SK-N-SH (cell line): ENCODE data around the gene GRXCR2. TPM values are rescaled to one million over a fixed set of nuclear protein-coding genes. Genes with fewer than 3 reads are reported as not detected.

Source experiments
- CTCF ChIA-PET: fragments of 300-600, 350-600 bp; formaldehyde crosslinking; extraction: SDS; loops from one replicate; lab custom pipeline; 2021; lab: Yijun Ruan, JAX
- POLR2A ChIA-PET: fragments of 350-600 bp; sonication (Branson Sonifier 250); formaldehyde crosslinking; extraction: SDS; loops from one replicate; lab custom pipeline; 2020; ENCODE audit warnings: antibody characterized with exemption, inconsistent platforms; lab: Yijun Ruan, JAX
- DNase-seq: peaks from one replicate; pipeline ENCODE4 v3.0.0; 2012
- H2AFZ ChIP-seq: fragments of 200-600 bp; sonication (generic); 2 replicates; pipeline ENCODE4 v1.8.1; 2016; ENCODE audit warnings: antibody characterized with exemption, mild to moderate bottlenecking, low read depth
- H3F3A ChIP-seq: fragments of 200-600 bp; sonication (generic); replicated peaks from 2 replicates; pipeline ENCODE3; 2016; ENCODE audit warnings: antibody characterized with exemption, mild to moderate bottlenecking; ENCODE audit not compliant: insufficient read depth
- H3K27ac ChIP-seq, 2 experiments: fragments of 200-500 bp in 1 of 2; fragments of 200-600 bp in 1 of 2; sonication (Bioruptor generic) in 1 of 2; sonication (generic), shearing (Covaris generic) in 1 of 2; 2 replicates each; pipeline versions ENCODE4 v1.5.1 to v1.6.1; 2014 to 2016; ENCODE audit warnings: low read depth in 2 of 2, inconsistent platforms in 1 of 2, low read length in 1 of 2, mild to moderate bottlenecking in 1 of 2, mixed read lengths in 1 of 2
- H3K27me3 ChIP-seq: fragments of 200-600 bp; sonication (generic), shearing (Covaris generic); 2 replicates; pipeline ENCODE4 v1.6.1; 2016; ENCODE audit warnings: mixed run types; ENCODE audit not compliant: insufficient read depth
- H3K36me3 ChIP-seq, 2 experiments: fragments of 200-500 bp in 1 of 2; fragments of 200-600 bp in 1 of 2; sonication (Bioruptor generic) in 1 of 2; sonication (generic) in 1 of 2; replicated peaks in 1 of 2; 2 replicates each; pipeline versions ENCODE3 to v1.5.1; 2014 to 2016; ENCODE audit warnings: low read length in 1 of 2, mild to moderate bottlenecking in 1 of 2; ENCODE audit not compliant: insufficient read depth in 2 of 2, control insufficient read depth in 1 of 2
- H3K4me1 ChIP-seq, 2 experiments: fragments of 200-500 bp in 1 of 2; fragments of 200-600 bp in 1 of 2; sonication (Bioruptor generic) in 1 of 2; sonication (generic), shearing (Covaris generic) in 1 of 2; 2 replicates each; pipeline versions ENCODE4 v1.5.1 to v1.6.1; 2014 to 2016; ENCODE audit warnings: low read depth in 1 of 2, low read length in 1 of 2, mixed run types in 1 of 2; ENCODE audit not compliant: insufficient read depth in 2 of 2, control insufficient read depth in 1 of 2
- H3K4me2 ChIP-seq: fragments of 200-600 bp; sonication (generic), shearing (Covaris generic); 2 replicates; pipeline ENCODE4 v1.6.1; 2017; ENCODE audit warnings: mixed run types
- H3K4me3 ChIP-seq, 2 experiments: fragments of 200-500 bp in 1 of 2; fragments of 200-600 bp in 1 of 2; sonication (Bioruptor generic) in 1 of 2; sonication (generic), shearing (Covaris generic) in 1 of 2; 2 replicates each; pipeline versions ENCODE4 v1.5.1 to v1.8.1; 2014 to 2016; ENCODE audit warnings: low read depth in 2 of 2, inconsistent platforms in 1 of 2, low read length in 1 of 2, mild to moderate bottlenecking in 1 of 2, mixed read lengths in 1 of 2, moderate library complexity in 1 of 2
- H3K79me2 ChIP-seq: fragments of 200-600 bp; sonication (generic); 2 replicates; pipeline ENCODE4 v1.8.1; 2017; ENCODE audit warnings: mild to moderate bottlenecking; ENCODE audit not compliant: insufficient read depth
- H3K9ac ChIP-seq: fragments of 200-600 bp; sonication (generic); 2 replicates; pipeline ENCODE4 v1.6.1; 2017; ENCODE audit warnings: mixed run types
- H3K9me2 ChIP-seq: fragments of 200-600 bp; sonication (generic); 2 replicates; pipeline ENCODE4 v1.6.1; 2017; ENCODE audit warnings: mixed run types
- H3K9me3 ChIP-seq: fragments of 200-600 bp; sonication (generic); 2 replicates; pipeline ENCODE4 v1.6.1; 2017; ENCODE audit warnings: mixed run types, mild to moderate bottlenecking, moderate library complexity
- H4K20me1 ChIP-seq: fragments of 200-600 bp; sonication (generic); 2 replicates; pipeline ENCODE4 v1.6.1; 2017; ENCODE audit warnings: mild to moderate bottlenecking, mixed run types; ENCODE audit not compliant: insufficient read depth
- CHD2 ChIP-seq: fragments of 150-350 bp; IDR thresholded peaks from 2 replicates; pipeline ENCODE4 v1.6.1; 2018; ENCODE audit warnings: low read length; ENCODE audit not compliant: partially characterized antibody
- ELF1 ChIP-seq: IDR thresholded peaks from 2 replicates; pipeline ENCODE4 v1.4.0; 2012
- EZH2phosphoT487 ChIP-seq: fragments of 200-600 bp; sonication (generic); IDR thresholded peaks from 2 replicates; pipeline ENCODE4 v1.6.1; 2017; ENCODE audit warnings: low read depth, mixed run types, mild to moderate bottlenecking, antibody characterized with exemption, moderate library complexity, borderline replicate concordance
- FOSL2 ChIP-seq: IDR thresholded peaks from 2 replicates; pipeline ENCODE4 v1.4.0; 2012; ENCODE audit warnings: low read depth, mild to moderate bottlenecking, moderate library complexity, borderline replicate concordance
- FOXM1 ChIP-seq: IDR thresholded peaks from 2 replicates; pipeline ENCODE4 v1.4.0; 2012; ENCODE audit warnings: low read depth, mild to moderate bottlenecking
- GABPA ChIP-seq: IDR thresholded peaks from 2 replicates; pipeline ENCODE4 v1.4.0; 2012; ENCODE audit warnings: low read depth, mild to moderate bottlenecking
- GATA2 ChIP-seq: sonication (generic); formaldehyde crosslinking; IDR thresholded peaks from 2 replicates; pipeline ENCODE4 v1.5.0; 2020; ENCODE audit warnings: mild to moderate bottlenecking, missing genetic modification reagents
- MAX ChIP-seq: IDR thresholded peaks from 2 replicates; pipeline ENCODE4 v1.4.0; 2012; ENCODE audit warnings: low read depth
- MEF2A ChIP-seq: IDR thresholded peaks from 2 replicates; pipeline ENCODE4 v1.4.0; 2012; ENCODE audit warnings: low read depth, borderline replicate concordance
- MXI1 ChIP-seq: IDR thresholded peaks from 2 replicates; pipeline ENCODE4 v1.6.1; 2012; ENCODE audit warnings: mild to moderate bottlenecking, low read depth, low read length, improper control_type of control experiment
- POLR2AphosphoS5 ChIP-seq: IDR thresholded peaks from 2 replicates; pipeline ENCODE4 v1.6.1; 2012; ENCODE audit warnings: low read depth, low read length
- RCOR1 ChIP-seq: fragments of 150-350 bp; IDR thresholded peaks from 2 replicates; pipeline ENCODE4 v1.6.1; 2017; ENCODE audit warnings: antibody characterized with exemption, low read length
- REST ChIP-seq: IDR thresholded peaks from 2 replicates; pipeline ENCODE4 v1.6.1; 2012; ENCODE audit warnings: mild to moderate bottlenecking, low read depth, low read length, moderate library complexity
- RXRA ChIP-seq: IDR thresholded peaks from 2 replicates; pipeline ENCODE4 v1.4.0; 2012; ENCODE audit warnings: low read depth, mild to moderate bottlenecking, borderline replicate concordance
- SIN3A ChIP-seq: IDR thresholded peaks from 2 replicates; pipeline ENCODE4 v1.6.1; 2012; ENCODE audit warnings: low read depth, mild to moderate bottlenecking, low read length, moderate library complexity, borderline replicate concordance
- TEAD4 ChIP-seq: IDR thresholded peaks from 2 replicates; pipeline ENCODE4 v1.4.0; 2012; ENCODE audit warnings: mild to moderate bottlenecking, borderline replicate concordance; ENCODE audit not compliant: insufficient read depth
- USF1 ChIP-seq: IDR thresholded peaks from 2 replicates; pipeline ENCODE4 v1.4.0; 2012; ENCODE audit warnings: low read depth, borderline replicate concordance
- WGBS: methylation state at CpG from one replicate; pipeline ENCODE4 v1.1.6; 2017; ENCODE audit warnings: low lambda C conversion rate; 5-methylcytosine and 5-hydroxymethylcytosine counted together
- polyA plus RNA-seq, 3 experiments: library from polyadenylated mRNA; depleted of rRNA; stranded (reverse); fragments of >200 nt; gene quantifications; 2 replicates each; pipeline ENCODE4 v1.2.3, GENCODE V29; 2012
- TF ChIP-seq, protein P1 (sequence below): IDR thresholded peaks from 2 replicates; pipeline ENCODE4; 2012
- TF ChIP-seq, protein P2 (sequence below): IDR thresholded peaks from 2 replicates; pipeline ENCODE4 v1.4.0; 2012; ENCODE audit warnings: low read depth, borderline replicate concordance

Gene GRXCR2
- polyA plus RNA-seq, 1 of the 3 experiments (the other 2 are of a cell fraction) = not detected

DNA sequence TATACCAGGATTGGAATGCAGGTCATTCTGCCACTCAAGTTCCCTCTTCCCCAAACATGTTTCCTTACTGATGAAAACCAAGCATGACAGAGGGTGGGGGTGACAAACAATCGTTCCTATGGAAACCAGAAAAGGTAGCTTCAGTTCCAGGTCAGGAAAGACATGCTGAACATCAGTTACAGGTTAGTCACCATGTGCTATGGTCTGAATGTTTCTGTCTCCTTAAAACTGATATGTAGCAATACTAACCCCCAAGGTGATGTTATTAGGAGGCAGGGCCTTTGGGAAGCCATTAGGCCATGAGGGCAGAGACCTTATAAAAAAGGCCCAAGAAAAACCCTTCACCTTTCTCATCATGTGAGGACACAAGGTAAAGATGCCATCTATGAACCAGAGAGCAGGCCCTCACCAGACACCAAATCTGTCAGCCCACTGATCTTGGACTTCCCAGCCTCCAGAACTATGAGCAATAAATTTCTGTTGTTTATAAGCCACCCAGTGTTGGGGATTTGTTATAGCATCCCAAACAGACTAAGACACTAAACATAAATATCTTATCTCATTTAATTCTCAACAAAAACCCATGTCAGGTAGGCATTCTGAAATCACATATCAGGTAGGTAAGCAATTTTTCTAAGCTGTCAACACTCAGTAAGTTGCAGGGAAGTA, 47.9 kb upstream of the GRXCR2 start (continued):
- TF ChIP-seq USF1 (no peak), GABPA (no peak), GATA2 (CRISPR knock-in tag) (no peak), MXI1 (no peak)

- Histone ChIP-seq H3K9me2 (no peaks in the 10 kb centered on the region), H3K9me3 (no peaks in the 10 kb centered on the region), H3K36me3 (no peaks in the 10 kb centered on the region), H4K20me1 (no peaks in the 10 kb centered on the region), H3K4me1 (peaks cover 0 to 12% of the 10 kb centered on the region in 2 experiments; a peak in 1 of 4 replicates), H3K27me3 (no peaks in the 10 kb centered on the region), H3K79me2 (no peaks in the 10 kb centered on the region), H2AFZ (no peak overlapping the region), H3K4me2 (no peak overlapping the region), H3K9ac (no peak overlapping the region), H3K4me3 (no peak overlapping the region), H3F3A (peaks cover 3% of the 10 kb centered on the region), H3K27ac (no peak overlapping the region)
- POLR2A ChIA-PET = no interaction called here
- CTCF ChIA-PET = interaction anchor here (1.3 kb wide), 1 partner anchor 19 kb away, joined by 4 read pairs; no protein-coding TSS in a partner anchor
- no peak for TF ChIP-seq FOXM1
- no peak for TF ChIP-seq MAX
- no peak for TF ChIP-seq RCOR1
- TF ChIP-seq EZH2phosphoT487 = no peak
- TF ChIP-seq SIN3A = no peak
- TF ChIP-seq TEAD4 = no peak
- TF ChIP-seq RXRA = no peak
- TF ChIP-seq FOSL2 = no peak
- TF ChIP-seq, protein P1, sequence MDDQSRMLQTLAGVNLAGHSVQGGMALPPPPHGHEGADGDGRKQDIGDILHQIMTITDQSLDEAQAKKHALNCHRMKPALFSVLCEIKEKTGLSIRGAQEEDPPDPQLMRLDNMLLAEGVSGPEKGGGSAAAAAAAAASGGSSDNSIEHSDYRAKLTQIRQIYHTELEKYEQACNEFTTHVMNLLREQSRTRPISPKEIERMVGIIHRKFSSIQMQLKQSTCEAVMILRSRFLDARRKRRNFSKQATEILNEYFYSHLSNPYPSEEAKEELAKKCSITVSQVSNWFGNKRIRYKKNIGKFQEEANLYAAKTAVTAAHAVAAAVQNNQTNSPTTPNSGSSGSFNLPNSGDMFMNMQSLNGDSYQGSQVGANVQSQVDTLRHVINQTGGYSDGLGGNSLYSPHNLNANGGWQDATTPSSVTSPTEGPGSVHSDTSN = no peak
- no peak for TF ChIP-seq CHD2
- TF ChIP-seq MEF2A = no peak
- TF ChIP-seq GABPA = no peak
- TF ChIP-seq REST = no peak
- TF ChIP-seq, protein P2, sequence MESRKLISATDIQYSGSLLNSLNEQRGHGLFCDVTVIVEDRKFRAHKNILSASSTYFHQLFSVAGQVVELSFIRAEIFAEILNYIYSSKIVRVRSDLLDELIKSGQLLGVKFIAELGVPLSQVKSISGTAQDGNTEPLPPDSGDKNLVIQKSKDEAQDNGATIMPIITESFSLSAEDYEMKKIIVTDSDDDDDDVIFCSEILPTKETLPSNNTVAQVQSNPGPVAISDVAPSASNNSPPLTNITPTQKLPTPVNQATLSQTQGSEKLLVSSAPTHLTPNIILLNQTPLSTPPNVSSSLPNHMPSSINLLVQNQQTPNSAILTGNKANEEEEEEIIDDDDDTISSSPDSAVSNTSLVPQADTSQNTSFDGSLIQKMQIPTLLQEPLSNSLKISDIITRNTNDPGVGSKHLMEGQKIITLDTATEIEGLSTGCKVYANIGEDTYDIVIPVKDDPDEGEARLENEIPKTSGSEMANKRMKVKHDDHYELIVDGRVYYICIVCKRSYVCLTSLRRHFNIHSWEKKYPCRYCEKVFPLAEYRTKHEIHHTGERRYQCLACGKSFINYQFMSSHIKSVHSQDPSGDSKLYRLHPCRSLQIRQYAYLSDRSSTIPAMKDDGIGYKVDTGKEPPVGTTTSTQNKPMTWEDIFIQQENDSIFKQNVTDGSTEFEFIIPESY = no peak
- no peak for TF ChIP-seq ELF1
- TF ChIP-seq POLR2AphosphoS5 = no peak
- DNase-seq = no peak
- WGBS = 85% methylated on average over 6 of the region's 6 CpGs
These were observed 46.6 kb upstream of the GRXCR2 start for GRCh38 chr5:145919413-145919812.
